DOHH2 (cell line): ENCODE measurements around the gene TRERF1.

Experiments
- H3F3A ChIP-seq: fragments of 200-600 bp; sonication (generic), shearing (Covaris generic); 2 replicates; pipeline ENCODE4 v1.6.0; 2016; ENCODE audit warnings: antibody characterized with exemption, mild to moderate bottlenecking; ENCODE audit not compliant: control insufficient read depth, insufficient read depth
- H3K27ac ChIP-seq: fragments of 200-600 bp; sonication (generic); 2 replicates; pipeline ENCODE4 v1.5.1; 2014; ENCODE audit warnings: low read depth, mild to moderate bottlenecking, low read length, moderate library complexity
- H3K27me3 ChIP-seq: fragments of 200-600 bp; sonication (generic); 2 replicates; pipeline ENCODE4 v1.6.1; 2014; ENCODE audit warnings: mild to moderate bottlenecking, low read length, mixed read lengths; ENCODE audit not compliant: control insufficient read depth
- H3K36me3 ChIP-seq: fragments of 200-600 bp; sonication (generic); 2 replicates; pipeline ENCODE4 v1.6.1; 2014; ENCODE audit warnings: mild to moderate bottlenecking, low read length, moderate library complexity, mixed read lengths; ENCODE audit not compliant: control insufficient read depth
- H3K4me1 ChIP-seq: fragments of 200-600 bp; sonication (generic); 2 replicates; pipeline ENCODE4 v1.6.1; 2014; ENCODE audit warnings: mild to moderate bottlenecking, low read length, mixed read lengths; ENCODE audit not compliant: control insufficient read depth
- H3K4me2 ChIP-seq: fragments of 200-600 bp; sonication (generic); 2 replicates; pipeline ENCODE4 v1.6.0; 2014; ENCODE audit warnings: mild to moderate bottlenecking, low read length, moderate library complexity
- H3K4me3 ChIP-seq: fragments of 200-600 bp; sonication (generic); 2 replicates; pipeline ENCODE4 v1.5.1; 2014; ENCODE audit warnings: mild to moderate bottlenecking, low read length, mixed read lengths
- H3K79me2 ChIP-seq: fragments of 200-600 bp; sonication (generic); 2 replicates; pipeline ENCODE4 v1.6.1; 2014; ENCODE audit warnings: mild to moderate bottlenecking, low read length, mixed read lengths; ENCODE audit not compliant: control insufficient read depth
- H3K9me2 ChIP-seq: fragments of 200-600 bp; sonication (generic); replicated peaks from 2 replicates; pipeline ENCODE4 v1.6.1; 2014; ENCODE audit warnings: mild to moderate bottlenecking, low read length, mixed read lengths; ENCODE audit not compliant: control insufficient read depth
- H3K9me3 ChIP-seq: fragments of 200-600 bp; sonication (generic); 2 replicates; pipeline ENCODE4 v1.6.1; 2014; ENCODE audit warnings: antibody characterized with exemption, low read length, mixed read lengths; ENCODE audit not compliant: control insufficient read depth, insufficient read depth
- H4K20me1 ChIP-seq: fragments of 200-600 bp; sonication (generic); 2 replicates; pipeline ENCODE4 v1.6.0; 2014; ENCODE audit warnings: low read depth, mild to moderate bottlenecking, antibody characterized with exemption, low read length, moderate library complexity; ENCODE audit not compliant: control insufficient read depth, insufficient read depth
- CTCF ChIP-seq: fragments of 200-600 bp; sonication (generic); IDR thresholded peaks from one replicate; pipeline ENCODE4 v1.5.1; 2014; ENCODE audit warnings: antibody characterized with exemption, mild to moderate bottlenecking, low read depth, low read length; ENCODE audit not compliant: poor library complexity, severe bottlenecking
- EZH2phosphoT487 ChIP-seq: fragments of 200-600 bp; sonication (generic); IDR thresholded peaks from 2 replicates; pipeline ENCODE4 v1.6.1; 2017; ENCODE audit warnings: borderline replicate concordance, mild to moderate bottlenecking, antibody characterized with exemption, low read length, moderate library complexity, mixed read lengths

TRERF1 gene

GRCh38 chr6:42462474-42462972, 10.8 kb upstream of the TRERF1 start:
- Histone ChIP-seq H3K9me2 (no peaks in the 10 kb centered on the region), H3K27me3 (no peaks in the 10 kb centered on the region), H3K27ac (no peak overlapping the region), H3K4me3 (no peak overlapping the region), H3F3A (no peaks in the 10 kb centered on the region), H3K4me2 (no peak overlapping the region), H3K9me3 (no peaks in the 10 kb centered on the region), H3K36me3 (no peaks in the 10 kb centered on the region), H3K4me1 (no peaks in the 10 kb centered on the region), H3K79me2 (no peaks in the 10 kb centered on the region), H4K20me1 (no peaks in the 10 kb centered on the region)
- TF ChIP-seq CTCF, result no peak
- TF ChIP-seq EZH2phosphoT487, result no peak

- H3K79me2 ChIP-seq, result no peaks in the 10 kb centered on the region
- no peaks in the 10 kb centered on the region for H3K36me3 ChIP-seq
- peaks cover 4% of the 10 kb centered on the region; the same call in 1 of the 2 replicates for H3F3A ChIP-seq
- no peak overlapping the region for H3K27ac ChIP-seq
- no peaks in the 10 kb centered on the region for H3K9me3 ChIP-seq
- no peaks in the 10 kb centered on the region for H3K27me3 ChIP-seq
- H3K4me1 ChIP-seq, result 0 out of 2 replicates have a peak, but pooled peaks cover 2% of the 10 kb centered on the region
- H4K20me1 ChIP-seq, result no peaks in the 10 kb centered on the region
- no peak overlapping the region for H3K4me2 ChIP-seq
- no peak for TF ChIP-seq CTCF
- no peak for TF ChIP-seq EZH2phosphoT487
- H3K4me3 ChIP-seq, result no peak overlapping the region
- H3K9me2 ChIP-seq, result no peaks in the 10 kb centered on the region
These were observed 9.2 kb upstream of the TRERF1 start for GRCh38 chr6:42460883-42461282.

GRCh38 chr6:42459888-42460287, 8.2 kb upstream of the TRERF1 start:
- peaks cover 10% of the 10 kb centered on the region for H3F3A ChIP-seq
- no peak overlapping the region for H3K4me3 ChIP-seq
- no peak for TF ChIP-seq EZH2phosphoT487
- no peak for TF ChIP-seq CTCF
- H3K36me3 ChIP-seq, result no peaks in the 10 kb centered on the region
- H3K9me2 ChIP-seq, result no peaks in the 10 kb centered on the region
- 0 out of 2 replicates have a peak, but pooled peaks cover 2% of the 10 kb centered on the region for H3K4me1 ChIP-seq
- no peaks in the 10 kb centered on the region for H3K27me3 ChIP-seq
- H3K79me2 ChIP-seq, result no peaks in the 10 kb centered on the region
- H3K9me3 ChIP-seq, result no peaks in the 10 kb centered on the region
- no peak overlapping the region for H3K27ac ChIP-seq
- no peaks in the 10 kb centered on the region for H4K20me1 ChIP-seq
- H3K4me2 ChIP-seq, result no peak overlapping the region

GRCh38 chr6:42454428-42454791, 2.7 kb upstream of the TRERF1 start:
- no peaks in the 10 kb centered on the region for H3K9me2 ChIP-seq
- no peak overlapping the region for H3K27ac ChIP-seq
- no peaks in the 10 kb centered on the region; the same call in 1 of the 2 replicates for H3K27me3 ChIP-seq
- H3K4me3 ChIP-seq, result no peak overlapping the region
- TF ChIP-seq EZH2phosphoT487 (no peak), CTCF (no peak)
- peaks cover 6% of the 10 kb centered on the region; the same call in 1 of the 2 replicates for H4K20me1 ChIP-seq
- H3K9me3 ChIP-seq, result no peaks in the 10 kb centered on the region
- peaks cover 22% of the 10 kb centered on the region for H3K79me2 ChIP-seq
- peaks cover 28% of the 10 kb centered on the region for H3K4me1 ChIP-seq
- peaks cover 19% of the 10 kb centered on the region for H3K36me3 ChIP-seq
- H3K4me2 ChIP-seq, result no peak overlapping the region
- peaks cover 15% of the 10 kb centered on the region for H3F3A ChIP-seq
